Adipose tissue (tissue), 3 donors: Measurements from ENCODE around the gene FAM131B. TPM values are rescaled to one million over a fixed set of nuclear protein-coding genes. Genes with fewer than 3 reads are reported as not detected.

ENCODE experiments used
- H3K27ac ChIP-seq: one replicate; pipeline ENCODE4 v1.5.1; 2013; ENCODE audit warnings: low read depth, low read length
- WGBS, 3 donors: extraction: QIAGEN DNeasy Blood & Tissue Kit; methylation state at CpG; one replicate each; pipeline ENCODE4 v1.1.7; 2013; 5-methylcytosine and 5-hydroxymethylcytosine counted together
- polyA plus RNA-seq, 3 donors: library from polyadenylated mRNA; stranded (reverse); fragments of 200-250 nt; gene quantifications; one replicate each; pipeline ENCODE4 v1.2.3, GENCODE V29; 2013
- donor health status: healthy with polysubstance abuse.
- donor health status: Bipolar disorder and iron deficiency.
- donor health status: healthy.

Gene FAM131B
- polyA plus RNA-seq, 3 donors, result 0.09 to 1.2 (median 0.37) TPM

DNA sequence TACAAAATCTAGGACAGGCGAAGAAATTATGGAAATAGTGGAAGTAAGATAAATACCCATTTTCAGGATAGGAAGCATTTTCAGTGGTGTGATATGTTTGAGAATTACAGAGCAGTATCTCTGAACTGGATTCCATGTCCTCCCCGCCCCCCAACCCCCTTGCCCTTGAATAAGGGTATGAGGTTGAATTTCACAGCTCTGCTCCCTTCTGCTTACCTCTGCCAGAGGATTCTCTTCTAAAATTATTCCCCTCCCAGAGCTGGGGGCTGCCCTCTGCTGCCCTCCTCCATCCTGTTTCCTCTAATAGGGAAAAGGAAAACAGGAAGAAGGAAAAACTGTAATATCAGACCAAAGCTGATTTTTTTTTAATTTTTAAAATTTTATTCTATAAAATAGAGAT lies 53.9 kb downstream of the FAM131B start:
- WGBS, 3 donors, result 89 to 96% (median 94%) methylated on average over 2 of the region's 2 CpGs
- H3K27ac ChIP-seq, result no peak overlapping the region

DNA sequence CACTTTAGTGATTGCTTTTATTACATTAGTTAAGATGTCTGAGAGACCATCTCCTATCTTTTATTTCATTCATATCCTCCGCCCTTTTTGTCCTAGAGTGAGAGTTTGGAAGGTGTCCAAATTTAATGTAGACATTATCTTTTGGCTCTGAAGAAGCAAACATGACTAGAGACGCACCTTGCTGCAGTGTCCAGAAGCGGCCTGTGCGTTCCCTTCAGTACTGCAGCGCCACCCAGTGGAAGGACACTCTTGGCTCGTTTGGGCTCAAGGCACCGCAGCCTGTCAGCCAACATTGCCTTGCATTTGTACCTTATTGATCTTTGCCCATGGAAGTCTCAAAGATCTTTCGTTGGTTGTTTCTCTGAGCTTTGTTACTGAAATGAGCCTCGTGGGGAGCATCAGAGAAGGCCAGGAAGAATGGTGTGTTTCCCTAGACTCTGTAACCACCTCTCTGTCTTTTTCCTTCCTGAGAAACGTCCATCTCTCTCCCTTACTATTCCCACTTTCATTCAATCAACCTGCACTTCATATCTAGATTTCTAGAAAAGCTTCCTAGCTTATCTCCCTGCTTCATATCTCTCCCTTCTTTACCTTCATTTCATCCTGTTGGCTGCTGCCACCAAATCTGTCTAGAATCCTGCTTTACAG lies 57.0 kb downstream of the FAM131B start:
- H3K27ac ChIP-seq, result no peak overlapping the region
- 33 to 67% (median 61%) methylated on average over 10 of the region's 10 CpGs for WGBS, 3 donors

DNA sequence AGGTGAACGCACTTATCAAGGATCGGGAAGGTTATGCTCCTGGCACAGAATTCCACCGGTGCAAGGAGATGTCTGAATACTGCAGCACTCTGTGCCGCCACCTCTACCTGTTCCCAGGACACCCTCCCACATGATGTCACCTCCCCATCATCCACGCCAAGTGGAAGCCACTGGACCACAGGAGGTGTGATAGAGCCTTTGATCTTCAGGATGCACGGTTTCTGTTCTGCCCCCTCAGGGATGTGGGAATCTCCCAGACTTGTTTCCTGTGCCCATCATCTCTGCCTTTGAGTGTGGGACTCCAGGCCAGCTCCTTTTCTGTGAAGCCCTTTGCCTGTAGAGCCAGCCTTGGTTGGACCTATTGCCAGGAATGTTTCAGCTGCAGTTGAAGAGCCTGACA lies 57.6 kb downstream of the FAM131B start:
- H3K27ac ChIP-seq, result no peak overlapping the region
- 86 to 90% (median 88%) methylated on average over 6 of the region's 6 CpGs for WGBS, 3 donors

DNA sequence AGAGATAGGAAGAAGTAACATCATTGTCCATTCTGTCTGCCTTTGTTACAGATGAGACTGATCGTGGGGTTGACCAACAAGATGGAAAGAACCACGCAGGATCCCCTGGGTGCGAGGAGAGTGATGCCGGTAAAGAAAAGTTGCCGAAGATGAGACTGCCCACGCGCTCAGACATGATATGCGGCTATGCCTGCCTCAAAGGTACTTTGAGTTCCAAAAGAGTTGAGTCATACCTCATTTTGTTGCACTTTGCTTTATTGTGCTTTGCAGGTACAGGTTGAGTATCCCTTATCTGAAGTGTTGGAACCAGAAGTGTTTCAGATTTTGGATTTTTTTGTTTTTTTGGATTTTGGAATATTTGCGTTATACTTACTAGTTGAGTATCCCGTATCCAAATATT lies 58.8 kb downstream of the FAM131B start:
- no peak overlapping the region for H3K27ac ChIP-seq
- 95 to 97% (median 95%) methylated on average over 10 of the region's 10 CpGs for WGBS, 3 donors

Other genes starting within 250 kb of the FAM131B start
- gene PIP, start 230.6 kb downstream of the FAM131B start, polyA plus RNA-seq, result not detected
- not detected for gene TAS2R39, start 179.3 kb downstream of the FAM131B start, polyA plus RNA-seq
- gene TAS2R40, start 140.7 kb downstream of the FAM131B start, polyA plus RNA-seq, result not detected
- 100 to 1,000 TPM in 2 of 3 donors, 10 to 100 TPM in 1; 89.9 to 213 (median 147) TPM for gene GSTK1, start 99.3 kb downstream of the FAM131B start, polyA plus RNA-seq
- gene TMEM139, start 77.8 kb downstream of the FAM131B start, polyA plus RNA-seq, result 1 to 10 TPM in 2 of 3 donors, under 1 TPM in 1; 0.56 to 9.8 (median 1.7) TPM
- gene CASP2, start 74.4 kb downstream of the FAM131B start, polyA plus RNA-seq, result 1 to 10 TPM; 4.2 to 6.1 (median 5.4) TPM
- gene CLCN1, start 46.6 kb downstream of the FAM131B start, polyA plus RNA-seq, result under 1 TPM in 1 of 3 donors, not detected in 2; 0.07 TPM
- gene ZYX, start 18.6 kb upstream of the FAM131B start, polyA plus RNA-seq, result 100 to 1,000 TPM in 2 of 3 donors, 10 to 100 TPM in 1; 40.6 to 234 (median 200) TPM
- 1 to 10 TPM in 1 of 3 donors, under 1 TPM in 1, not detected in 1; 0.89 to 4.9 TPM for gene EPHA1, start 46.1 kb upstream of the FAM131B start, polyA plus RNA-seq
- gene TAS2R60, start 80.7 kb upstream of the FAM131B start, polyA plus RNA-seq, result not detected
- not detected for gene TAS2R41, start 115.2 kb upstream of the FAM131B start, polyA plus RNA-seq
- gene CTAGE15, start 209.1 kb upstream of the FAM131B start, polyA plus RNA-seq, result under 1 TPM in 2 of 3 donors, not detected in 1; 0.03 to 0.17 TPM